Activated CD4-positive, alpha-beta T cell treated with anti-CD3 and anti-CD28 coated beads for 4 hours (primary cell): ENCODE data around the gene GIPR.
"Not testable (repeated sequence)": the region's sequence is repeated elsewhere in the genome, so short reads cannot be mapped to it uniquely, and the experiment has no call there.

Source experiments
- DNase-seq, 2 donors: peaks; one replicate each; pipeline ENCODE4 v3.0.0-alpha.2; 2020

Gene GIPR

GRCh38 chr19:45693106-45693788 lies 25.2 kb downstream of the GIPR start:
- peak; percentile 75 for DNase-seq

- DNase-seq = no peak
Observed at GRCh38 chr19:45701676-45702075, 33.7 kb downstream of the GIPR start.

- DNase-seq = no peak
Observed at GRCh38 chr19:45705115-45705514, 37.1 kb downstream of the GIPR start.

GRCh38 chr19:45705710-45706415 lies 37.8 kb downstream of the GIPR start:
- DNase-seq = no peak

- no peak for DNase-seq
Observed at GRCh38 chr19:45710356-45711130, 42.5 kb downstream of the GIPR start.

GRCh38 chr19:45711851-45712698 lies 44.1 kb downstream of the GIPR start:
- DNase-seq = no peak

- no peak for DNase-seq
Observed at GRCh38 chr19:45712699-45713067, 44.7 kb downstream of the GIPR start.

GRCh38 chr19:45713141-45713540 lies 45.1 kb downstream of the GIPR start:
- DNase-seq = no peak

GRCh38 chr19:45715139-45715538 lies 47.1 kb downstream of the GIPR start:
- no peak for DNase-seq

GRCh38 chr19:45716359-45717130 lies 48.5 kb downstream of the GIPR start:
- peak; percentile 19 to 32 for DNase-seq

GRCh38 chr19:45717131-45717982 lies 49.3 kb downstream of the GIPR start:
- DNase-seq = peak; percentile 97

GRCh38 chr19:45717983-45718650 lies 50.1 kb downstream of the GIPR start:
- DNase-seq = no peak

GRCh38 chr19:45720065-45720464 lies 52.0 kb downstream of the GIPR start:
- not testable (repeated sequence) for DNase-seq

- DNase-seq = not testable (repeated sequence)
Observed at GRCh38 chr19:45728683-45729082, 60.7 kb downstream of the GIPR start.

- peak; percentile 18 to 29 for DNase-seq
Observed at GRCh38 chr19:45729800-45730290, 61.8 kb downstream of the GIPR start.

- DNase-seq = peak; percentile 90 to 94
Observed at GRCh38 chr19:45730368-45731288, 62.6 kb downstream of the GIPR start, which contains the start of gene FBXO46. Gene FBXO46 (minus strand): TSS chr19:45730896. CDS start chr19:45713495, 17,401 bp downstream.
